Adrenal gland (tissue), 12 donors: ENCODE measurements around the gene CUL7. TPM values are rescaled to one million over a fixed set of nuclear protein-coding genes. Genes with fewer than 3 reads are reported as not detected.

Experiments
- DNase-seq, 7 donors: peaks; one replicate each; pipeline ENCODE4 v3.0.0-alpha.2; 2019 to 2020
- H3K27ac ChIP-seq, 5 donors: fragments of 200-600 bp; sonication (generic) in 4 of 5; 1 replicate in 3 of 5; 2 replicates in 2 of 5; pipeline versions ENCODE4 v1.5.1 to v1.8.0; 2016 to 2020; ENCODE audit warnings: mild to moderate bottlenecking in 1 of 5
- H3K27me3 ChIP-seq: fragments of 200-600 bp; 2 replicates; pipeline ENCODE4 v1.8.0; 2021
- H3K36me3 ChIP-seq, 2 donors: fragments of 200-600 bp; replicated peaks in 1 of 2; 1 replicate in 1 of 2; 2 replicates in 1 of 2; pipeline versions ENCODE4 v1.5.1 to v1.8.0; 2018 to 2022
- H3K4me1 ChIP-seq, 2 donors: fragments of 200-600 bp; replicated peaks in 1 of 2; 1 replicate in 1 of 2; 2 replicates in 1 of 2; pipeline versions ENCODE4 v1.5.1 to v1.8.0; 2018 to 2021
- H3K4me3 ChIP-seq, 4 donors: fragments of 200-600 bp; sonication (generic) in 3 of 4; one replicate each; pipeline ENCODE4 v1.5.1; 2016 to 2018
- H3K9me3 ChIP-seq, 3 donors: fragments of 200-600 bp; sonication (generic) in 1 of 3; replicated peaks in 1 of 3; 1 replicate in 2 of 3; 2 replicates in 1 of 3; pipeline versions ENCODE4 v1.5.1 to v1.8.0; 2016 to 2021
- CTCF ChIP-seq, 6 experiments: fragments of 450-650 bp in 4 of 6; fragments of 200-600 bp in 2 of 6; sonication (generic) in 1 of 6; IDR thresholded peaks; 1 replicate in 5 of 6; 2 replicates in 1 of 6; pipeline versions ENCODE4 v1.5.1 to v1.8.0; 2016 to 2021; ENCODE audit warnings: antibody characterized with exemption in 6 of 6, mild to moderate bottlenecking in 2 of 6, moderate library complexity in 1 of 6
- POLR2A ChIP-seq, 2 donors: fragments of 450-650 bp; IDR thresholded peaks; one replicate each; pipeline ENCODE4 v1.6.1; 2017; ENCODE audit warnings: antibody characterized with exemption in 2 of 2, mild to moderate bottlenecking in 2 of 2, moderate library complexity in 1 of 2
- WGBS, 4 donors: extraction: QIAGEN DNeasy Blood & Tissue Kit in 2 of 4; methylation state at CpG; one replicate each; pipeline versions ENCODE4 v1.1.5 to v1.1.7; 2013 to 2017; 5-methylcytosine and 5-hydroxymethylcytosine counted together
- intact Hi-C, 2 donors: fragments of 100-400 bp; cut with DNase I; formaldehyde crosslinking; loops; one replicate each; pipeline versions ENCODE4 v1.14.1 to v1.15.0; 2022 to 2023
- polyA plus RNA-seq, 3 donors: library from polyadenylated mRNA; stranded (reverse); fragments of 200-250 nt in 2 of 3; fragments of 350-450 nt in 1 of 3; fragmentation: Illumina TruSeq in 1 of 3; extraction: RNeasy Lipid Tissue Mini Kit (QIAGEN cat#74804) in 1 of 3; gene quantifications; one replicate each; pipeline ENCODE4 v1.2.3, GENCODE V29; 2013 to 2014
- total RNA-seq, 9 donors: library from RNA; depleted of rRNA in 4 of 9; stranded (reverse); fragments of >200 nt in 4 of 9; fragments of 120-200 nt in 1 of 9; fragmentation: NEBNext Ultra II Directional in 1 of 9; extraction: Animal tissue kit (Norgen Biotek cat#: 25700) in 1 of 9; gene quantifications; one replicate each; pipeline versions ENCODE4 v1.1.0 to v1.2.4, GENCODE V29; 2013 to 2023
- donor health status: healthy with polysubstance abuse.
- donor health status: Bipolar disorder and iron deficiency.
- donor health status: DM: yes; HTN: yes; CAD: no.
- donor health status: DM: no; HTN: no; CAD: no.
- donor health status: DM: no; HTN: no; CAD: no.
- donor health status: DM: yes; HTN: yes; CAD: no.

The CUL7 gene
- total and polyA plus RNA-seq, 12 donors: 12.0 to 52.5 (median 32.7) TPM

- H3K4me1 ChIP-seq: peaks cover 34 to 56% of the 10 kb centered on the region in 2 donors
- no peak for DNase-seq
- no peak overlapping the region for H3K27ac ChIP-seq
- H3K9me3 ChIP-seq: no peaks in the 10 kb centered on the region
- no peaks in the 10 kb centered on the region for H3K27me3 ChIP-seq
- peaks cover 0 to 30% of the 10 kb centered on the region in 2 donors for H3K36me3 ChIP-seq
- no peak overlapping the region for H3K4me3 ChIP-seq
- intact Hi-C loops: no loop called here
- 88 to 98% (median 94%) methylated on average over 2 of the region's 2 CpGs for WGBS, 4 donors
- no peak for TF ChIP-seq POLR2A (IDR thresholded peaks at IDR 0.05)
- TF ChIP-seq CTCF (IDR thresholded peaks at IDR 0.05): no peak
These were observed 34.5 kb downstream of the CUL7 start for GRCh38 chr6:43019152-43019551.

GRCh38 chr6:43016943-43017334 is 36.7 kb downstream of the CUL7 start:
- DNase-seq: no peak
- no peak for TF ChIP-seq POLR2A (IDR thresholded peaks at IDR 0.05)
- no peak for TF ChIP-seq CTCF (IDR thresholded peaks at IDR 0.05)
- intact Hi-C loops: no loop called here
- no peaks in the 10 kb centered on the region for H3K27me3 ChIP-seq
- H3K27ac ChIP-seq: peak overlapping the region in 2 of 5 donors; percentile 42 to 44
- no peak overlapping the region for H3K4me3 ChIP-seq
- H3K4me1 ChIP-seq: peaks cover 30 to 51% of the 10 kb centered on the region in 2 donors
- H3K9me3 ChIP-seq: no peaks in the 10 kb centered on the region
- H3K36me3 ChIP-seq: peaks cover 0 to 34% of the 10 kb centered on the region in 2 donors
- whole genome bisulfite sequencing, 4 donors: 60 to 81% (median 79%) methylated on average over 1 to 12 of the region's 12 CpGs

GRCh38 chr6:43016176-43016942 is 37.3 kb downstream of the CUL7 start:
- DNase-seq: peak in 1 of 7 donors; percentile 29
- WGBS, 4 donors: 61 to 86% (median 67%) methylated on average over 6 to 7 of the region's 7 CpGs
- peaks cover 30 to 53% of the 10 kb centered on the region in 2 donors for H3K4me1 ChIP-seq

More at GRCh38 chr6:43016176-43016942, 37.3 kb downstream of the CUL7 start:
- intact Hi-C loops: no loop called here
- no peaks in the 10 kb centered on the region for H3K9me3 ChIP-seq
- peaks cover 0 to 40% of the 10 kb centered on the region in 2 donors for H3K36me3 ChIP-seq
- H3K27me3 ChIP-seq: no peaks in the 10 kb centered on the region
- H3K27ac ChIP-seq: peak overlapping the region in 3 of 5 donors; percentile 16 to 44 (median 42)
- H3K4me3 ChIP-seq: no peak overlapping the region
- TF ChIP-seq POLR2A (IDR thresholded peaks at IDR 0.05) (no peak), CTCF (IDR thresholded peaks at IDR 0.05) (no peak)
